SK-N-SH (cell line): Measurements from ENCODE around the gene TMEM117. TPM values are rescaled to one million over a fixed set of nuclear protein-coding genes. Genes with fewer than 3 reads are reported as not detected.

Experiments used
- CTCF ChIA-PET: fragments of 300-600, 350-600 bp; formaldehyde crosslinking; extraction: SDS; loops from one replicate; lab custom pipeline; 2021; lab: Yijun Ruan, JAX
- POLR2A ChIA-PET: fragments of 350-600 bp; sonication (Branson Sonifier 250); formaldehyde crosslinking; extraction: SDS; loops from one replicate; lab custom pipeline; 2020; ENCODE audit warnings: antibody characterized with exemption, inconsistent platforms; lab: Yijun Ruan, JAX
- DNase-seq: peaks from one replicate; pipeline ENCODE4 v3.0.0; 2012
- H2AFZ ChIP-seq: fragments of 200-600 bp; sonication (generic); 2 replicates; pipeline ENCODE4 v1.8.1; 2016; ENCODE audit warnings: antibody characterized with exemption, mild to moderate bottlenecking, low read depth
- H3F3A ChIP-seq: fragments of 200-600 bp; sonication (generic); replicated peaks from 2 replicates; pipeline ENCODE3; 2016; ENCODE audit warnings: antibody characterized with exemption, mild to moderate bottlenecking; ENCODE audit not compliant: insufficient read depth
- H3K27ac ChIP-seq, 2 experiments: fragments of 200-500 bp in 1 of 2; fragments of 200-600 bp in 1 of 2; sonication (Bioruptor generic) in 1 of 2; sonication (generic), shearing (Covaris generic) in 1 of 2; 2 replicates each; pipeline versions ENCODE4 v1.5.1 to v1.6.1; 2014 to 2016; ENCODE audit warnings: low read depth in 2 of 2, inconsistent platforms in 1 of 2, low read length in 1 of 2, mild to moderate bottlenecking in 1 of 2, mixed read lengths in 1 of 2
- H3K27me3 ChIP-seq: fragments of 200-600 bp; sonication (generic), shearing (Covaris generic); 2 replicates; pipeline ENCODE4 v1.6.1; 2016; ENCODE audit warnings: mixed run types; ENCODE audit not compliant: insufficient read depth
- H3K36me3 ChIP-seq, 2 experiments: fragments of 200-500 bp in 1 of 2; fragments of 200-600 bp in 1 of 2; sonication (Bioruptor generic) in 1 of 2; sonication (generic) in 1 of 2; replicated peaks in 1 of 2; 2 replicates each; pipeline versions ENCODE3 to v1.5.1; 2014 to 2016; ENCODE audit warnings: low read length in 1 of 2, mild to moderate bottlenecking in 1 of 2; ENCODE audit not compliant: insufficient read depth in 2 of 2, control insufficient read depth in 1 of 2
- H3K4me1 ChIP-seq, 2 experiments: fragments of 200-500 bp in 1 of 2; fragments of 200-600 bp in 1 of 2; sonication (Bioruptor generic) in 1 of 2; sonication (generic), shearing (Covaris generic) in 1 of 2; 2 replicates each; pipeline versions ENCODE4 v1.5.1 to v1.6.1; 2014 to 2016; ENCODE audit warnings: low read depth in 1 of 2, low read length in 1 of 2, mixed run types in 1 of 2; ENCODE audit not compliant: insufficient read depth in 2 of 2, control insufficient read depth in 1 of 2
- H3K4me2 ChIP-seq: fragments of 200-600 bp; sonication (generic), shearing (Covaris generic); 2 replicates; pipeline ENCODE4 v1.6.1; 2017; ENCODE audit warnings: mixed run types
- H3K4me3 ChIP-seq, 2 experiments: fragments of 200-500 bp in 1 of 2; fragments of 200-600 bp in 1 of 2; sonication (Bioruptor generic) in 1 of 2; sonication (generic), shearing (Covaris generic) in 1 of 2; 2 replicates each; pipeline versions ENCODE4 v1.5.1 to v1.8.1; 2014 to 2016; ENCODE audit warnings: low read depth in 2 of 2, inconsistent platforms in 1 of 2, low read length in 1 of 2, mild to moderate bottlenecking in 1 of 2, mixed read lengths in 1 of 2, moderate library complexity in 1 of 2
- H3K79me2 ChIP-seq: fragments of 200-600 bp; sonication (generic); 2 replicates; pipeline ENCODE4 v1.8.1; 2017; ENCODE audit warnings: mild to moderate bottlenecking; ENCODE audit not compliant: insufficient read depth
- H3K9ac ChIP-seq: fragments of 200-600 bp; sonication (generic); 2 replicates; pipeline ENCODE4 v1.6.1; 2017; ENCODE audit warnings: mixed run types
- H3K9me2 ChIP-seq: fragments of 200-600 bp; sonication (generic); 2 replicates; pipeline ENCODE4 v1.6.1; 2017; ENCODE audit warnings: mixed run types
- H3K9me3 ChIP-seq: fragments of 200-600 bp; sonication (generic); 2 replicates; pipeline ENCODE4 v1.6.1; 2017; ENCODE audit warnings: mixed run types, mild to moderate bottlenecking, moderate library complexity
- H4K20me1 ChIP-seq: fragments of 200-600 bp; sonication (generic); 2 replicates; pipeline ENCODE4 v1.6.1; 2017; ENCODE audit warnings: mild to moderate bottlenecking, mixed run types; ENCODE audit not compliant: insufficient read depth
- FOSL2 ChIP-seq: IDR thresholded peaks from 2 replicates; pipeline ENCODE4 v1.4.0; 2012; ENCODE audit warnings: low read depth, mild to moderate bottlenecking, moderate library complexity, borderline replicate concordance
- IRF3 ChIP-seq: fragments of 150-350 bp; IDR thresholded peaks from 2 replicates; pipeline ENCODE4 v1.6.1; 2016; ENCODE audit warnings: mild to moderate bottlenecking, low read depth, low read length
- JUND ChIP-seq: IDR thresholded peaks from 2 replicates; pipeline ENCODE4 v1.4.0; 2012
- REST ChIP-seq: IDR thresholded peaks from 2 replicates; pipeline ENCODE4 v1.6.1; 2012; ENCODE audit warnings: mild to moderate bottlenecking, low read depth, low read length, moderate library complexity
- RXRA ChIP-seq: IDR thresholded peaks from 2 replicates; pipeline ENCODE4 v1.4.0; 2012; ENCODE audit warnings: low read depth, mild to moderate bottlenecking, borderline replicate concordance
- SIN3A ChIP-seq: IDR thresholded peaks from 2 replicates; pipeline ENCODE4 v1.6.1; 2012; ENCODE audit warnings: low read depth, mild to moderate bottlenecking, low read length, moderate library complexity, borderline replicate concordance
- SMC3 ChIP-seq: IDR thresholded peaks from 2 replicates; pipeline ENCODE4 v1.6.1; 2012; ENCODE audit warnings: low read depth, low read length, improper control_type of control experiment
- WGBS: methylation state at CpG from one replicate; pipeline ENCODE4 v1.1.6; 2017; ENCODE audit warnings: low lambda C conversion rate; 5-methylcytosine and 5-hydroxymethylcytosine counted together
- polyA plus RNA-seq, 3 experiments: library from polyadenylated mRNA; depleted of rRNA; stranded (reverse); fragments of >200 nt; gene quantifications; 2 replicates each; pipeline ENCODE4 v1.2.3, GENCODE V29; 2012

The TMEM117 gene
- polyA plus RNA-seq, 1 of the 3 experiments (the other 2 are of a cell fraction), result 0.81 TPM

GRCh38 chr12:44217146-44217883 lies 381.4 kb downstream of the TMEM117 start:
- no peak overlapping the region for H2AFZ ChIP-seq
- H3K4me3 ChIP-seq, result no peak overlapping the region
- POLR2A ChIA-PET, result no interaction called here
- no peaks in the 10 kb centered on the region for H3K9me3 ChIP-seq
- H3K4me2 ChIP-seq, result no peak overlapping the region
- H3K27me3 ChIP-seq, result no peaks in the 10 kb centered on the region
- no peak for TF ChIP-seq IRF3
- no peak for TF ChIP-seq SIN3A
- no peak for DNase-seq
- no peaks in the 10 kb centered on the region for H3F3A ChIP-seq
- CTCF ChIA-PET, result no interaction called here
- H3K4me1 ChIP-seq, result no peaks in the 10 kb centered on the region
- no peak overlapping the region for H3K9ac ChIP-seq
- H4K20me1 ChIP-seq, result no peaks in the 10 kb centered on the region
- no peak overlapping the region for H3K27ac ChIP-seq
- 65% methylated on average over 4 of the region's 4 CpGs for WGBS
- no peaks in the 10 kb centered on the region for H3K79me2 ChIP-seq
- no peaks in the 10 kb centered on the region for H3K36me3 ChIP-seq
- H3K9me2 ChIP-seq, result no peaks in the 10 kb centered on the region

- ChIA-PET CTCF (no interaction called here), POLR2A (no interaction called here)
- no peak overlapping the region for H2AFZ ChIP-seq
- H3K9me3 ChIP-seq, result no peaks in the 10 kb centered on the region
- 45% methylated on average over 2 of the region's 2 CpGs for WGBS
- H3K9ac ChIP-seq, result no peak overlapping the region
- no peaks in the 10 kb centered on the region; a peak in 1 of 4 replicates for H3K4me1 ChIP-seq
- H4K20me1 ChIP-seq, result no peaks in the 10 kb centered on the region
- TF ChIP-seq RXRA, result no peak
- TF ChIP-seq JUND, result no peak
- TF ChIP-seq FOSL2, result no peak
- TF ChIP-seq REST, result no peak
- TF ChIP-seq SMC3, result no peak
- no peaks in the 10 kb centered on the region for H3K27me3 ChIP-seq
- no peaks in the 10 kb centered on the region for H3F3A ChIP-seq
- no peaks in the 10 kb centered on the region for H3K9me2 ChIP-seq
- no peak overlapping the region for H3K4me3 ChIP-seq
- DNase-seq, result no peak
- H3K4me2 ChIP-seq, result no peak overlapping the region
- no peak overlapping the region for H3K27ac ChIP-seq
- no peaks in the 10 kb centered on the region for H3K36me3 ChIP-seq
- H3K79me2 ChIP-seq, result no peaks in the 10 kb centered on the region
Observed at GRCh38 chr12:44223736-44224135, 387.9 kb downstream of the TMEM117 start.
